Panc1 (cell line): Measurements from ENCODE around the gene SLC5A11. TPM values are rescaled to one million over a fixed set of nuclear protein-coding genes. Genes with fewer than 3 reads are reported as not detected.

ENCODE experiments used
- ATAC-seq: fragments of 200-7000 bp; cut with Tn5 transposase; 2 replicates; pipeline ENCODE4 v1.9.1; 2020; ENCODE audit warnings: mild to moderate bottlenecking, moderate library complexity
- BruUV-seq: library from RNA; stranded (reverse); fragments of 400-500 nt; replicated peaks from 2 replicates; lab custom pipeline; 2021; lab: Mats Ljungman, UMichigan
- CTCF ChIA-PET: fragments of 300-600 bp; sonication (Branson Sonifier 250); formaldehyde crosslinking; loops from one replicate; lab custom pipeline; 2022; ENCODE audit warnings: antibody characterized with exemption; lab: Charles Lee
- POLR2A ChIA-PET: fragments of 300-600 bp; sonication (Branson Sonifier 250); formaldehyde crosslinking; loops from one replicate; lab custom pipeline; 2022; ENCODE audit warnings: antibody characterized with exemption; lab: Charles Lee
- DNase-seq: peaks from one replicate; pipeline ENCODE4 v3.0.0-alpha.2; 2010; ENCODE audit warnings: low read depth, low spot score
- H3K27ac ChIP-seq: 2 replicates; pipeline ENCODE4 v1.5.1; 2011; ENCODE audit warnings: mild to moderate bottlenecking, low read length, inconsistent platforms
- H3K27me3 ChIP-seq: fragments of 200-500 bp; sonication (Bioruptor generic); 2 replicates; pipeline ENCODE4 v1.6.0; 2014; ENCODE audit warnings: low read length, inconsistent platforms; ENCODE audit not compliant: control insufficient read depth, insufficient read depth
- H3K36me3 ChIP-seq: fragments of 200-500 bp; sonication (Bioruptor generic); 2 replicates; pipeline ENCODE4 v1.5.1; 2014; ENCODE audit warnings: inconsistent platforms, mild to moderate bottlenecking, low read length, moderate library complexity; ENCODE audit not compliant: control insufficient read depth, insufficient read depth
- H3K4me1 ChIP-seq: 2 replicates; pipeline ENCODE4 v1.5.1; 2011; ENCODE audit warnings: inconsistent platforms, mild to moderate bottlenecking, low read length, moderate library complexity; ENCODE audit not compliant: control insufficient read depth, insufficient read depth
- H3K4me3 ChIP-seq, 2 experiments: 2 replicates each; pipeline ENCODE4 v1.5.1; 2011 to 2012; ENCODE audit warnings: low read depth in 2 of 2, low read length in 2 of 2, mild to moderate bottlenecking in 2 of 2, inconsistent platforms in 1 of 2, moderate library complexity in 1 of 2
- H3K9me3 ChIP-seq: fragments of 200-500 bp; sonication (Bioruptor generic); 2 replicates; pipeline ENCODE4 v1.5.1; 2014; ENCODE audit warnings: low read depth, mild to moderate bottlenecking, inconsistent platforms, low read length, moderate library complexity; ENCODE audit not compliant: control insufficient read depth, insufficient read depth
- POLR2AphosphoS5 ChIP-seq: IDR thresholded peaks from 2 replicates; pipeline ENCODE4 v1.6.1; 2012; ENCODE audit warnings: mild to moderate bottlenecking, low read depth, low read length, moderate library complexity
- SIN3A ChIP-seq: IDR thresholded peaks from 2 replicates; pipeline ENCODE4 v1.6.1; 2012; ENCODE audit warnings: low read depth, mild to moderate bottlenecking, low read length, moderate library complexity, borderline replicate concordance; ENCODE audit not compliant: insufficient read depth
- TCF7L2 ChIP-seq: IDR thresholded peaks from 2 replicates; pipeline ENCODE4 v1.6.1; 2011; ENCODE audit warnings: mild to moderate bottlenecking, low read depth, low read length, inconsistent platforms
- in situ Hi-C: cut with HindIII; loops from 2 replicates; pipeline ENCODE4 v1.10.0; 2016; ENCODE audit warnings: low sequenced_read_pairs, low pct_unique_long_range_greater_than_20kb
- intact Hi-C: fragments of 100-400 bp; cut with micrococcal nuclease; formaldehyde crosslinking; loops from one replicate; pipeline ENCODE4 v1.10.0; 2022; ENCODE audit not compliant: unreplicated experiment
- total RNA-seq: library from RNA; stranded (reverse); gene quantifications from one replicate; pipeline ENCODE4 v1.2.1, GENCODE V29; 2021; ENCODE audit not compliant: unreplicated experiment
- TF ChIP-seq, protein P1 (sequence below), 2 experiments: IDR thresholded peaks; 2 replicates each; pipeline ENCODE4 v1.6.1; 2011 to 2012; ENCODE audit warnings: low read depth in 2 of 2, control low read depth in 1 of 2, low read length in 1 of 2, mild to moderate bottlenecking in 1 of 2, moderate library complexity in 1 of 2; ENCODE audit not compliant: insufficient read depth in 1 of 2
- TF ChIP-seq, protein P2 (sequence below): fragments of 450-650 bp; IDR thresholded peaks from 2 replicates; pipeline ENCODE4 v1.5.1; 2017; ENCODE audit warnings: mild to moderate bottlenecking

Gene SLC5A11
- total RNA-seq, 1 experiment from 2014 or later: 0.13 TPM

DNA sequence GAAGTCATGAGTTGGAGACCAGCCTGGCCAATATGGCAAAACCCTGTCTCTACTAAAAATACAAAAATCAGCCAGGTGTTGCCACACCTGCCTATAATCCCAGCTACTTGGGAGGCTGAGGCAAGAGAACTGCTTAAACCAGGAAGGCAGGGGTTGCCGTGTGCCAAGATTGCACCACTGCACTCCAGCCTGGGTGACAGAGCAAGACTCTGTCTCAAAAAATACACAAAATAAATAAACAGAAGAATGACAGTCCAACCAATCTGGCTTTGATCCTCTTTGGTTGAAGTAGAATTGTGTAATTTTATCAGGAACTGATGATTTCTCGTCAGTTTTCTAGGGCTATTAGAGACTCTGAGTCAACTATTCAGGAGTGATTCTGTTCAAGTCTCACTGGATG lies 79.4 kb downstream of the SLC5A11 start:
- TF ChIP-seq, protein P1, sequence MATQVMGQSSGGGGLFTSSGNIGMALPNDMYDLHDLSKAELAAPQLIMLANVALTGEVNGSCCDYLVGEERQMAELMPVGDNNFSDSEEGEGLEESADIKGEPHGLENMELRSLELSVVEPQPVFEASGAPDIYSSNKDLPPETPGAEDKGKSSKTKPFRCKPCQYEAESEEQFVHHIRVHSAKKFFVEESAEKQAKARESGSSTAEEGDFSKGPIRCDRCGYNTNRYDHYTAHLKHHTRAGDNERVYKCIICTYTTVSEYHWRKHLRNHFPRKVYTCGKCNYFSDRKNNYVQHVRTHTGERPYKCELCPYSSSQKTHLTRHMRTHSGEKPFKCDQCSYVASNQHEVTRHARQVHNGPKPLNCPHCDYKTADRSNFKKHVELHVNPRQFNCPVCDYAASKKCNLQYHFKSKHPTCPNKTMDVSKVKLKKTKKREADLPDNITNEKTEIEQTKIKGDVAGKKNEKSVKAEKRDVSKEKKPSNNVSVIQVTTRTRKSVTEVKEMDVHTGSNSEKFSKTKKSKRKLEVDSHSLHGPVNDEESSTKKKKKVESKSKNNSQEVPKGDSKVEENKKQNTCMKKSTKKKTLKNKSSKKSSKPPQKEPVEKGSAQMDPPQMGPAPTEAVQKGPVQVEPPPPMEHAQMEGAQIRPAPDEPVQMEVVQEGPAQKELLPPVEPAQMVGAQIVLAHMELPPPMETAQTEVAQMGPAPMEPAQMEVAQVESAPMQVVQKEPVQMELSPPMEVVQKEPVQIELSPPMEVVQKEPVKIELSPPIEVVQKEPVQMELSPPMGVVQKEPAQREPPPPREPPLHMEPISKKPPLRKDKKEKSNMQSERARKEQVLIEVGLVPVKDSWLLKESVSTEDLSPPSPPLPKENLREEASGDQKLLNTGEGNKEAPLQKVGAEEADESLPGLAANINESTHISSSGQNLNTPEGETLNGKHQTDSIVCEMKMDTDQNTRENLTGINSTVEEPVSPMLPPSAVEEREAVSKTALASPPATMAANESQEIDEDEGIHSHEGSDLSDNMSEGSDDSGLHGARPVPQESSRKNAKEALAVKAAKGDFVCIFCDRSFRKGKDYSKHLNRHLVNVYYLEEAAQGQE (IDR thresholded peaks at IDR 0.05; ENCODE audit: insufficient read depth in 1 of 2, low read depth in 2 of 2, low read length in 1 of 2): no peak
- TF ChIP-seq TCF7L2 (no peak), SIN3A (no peak), POLR2AphosphoS5 (no peak)
- TF ChIP-seq, protein P2, sequence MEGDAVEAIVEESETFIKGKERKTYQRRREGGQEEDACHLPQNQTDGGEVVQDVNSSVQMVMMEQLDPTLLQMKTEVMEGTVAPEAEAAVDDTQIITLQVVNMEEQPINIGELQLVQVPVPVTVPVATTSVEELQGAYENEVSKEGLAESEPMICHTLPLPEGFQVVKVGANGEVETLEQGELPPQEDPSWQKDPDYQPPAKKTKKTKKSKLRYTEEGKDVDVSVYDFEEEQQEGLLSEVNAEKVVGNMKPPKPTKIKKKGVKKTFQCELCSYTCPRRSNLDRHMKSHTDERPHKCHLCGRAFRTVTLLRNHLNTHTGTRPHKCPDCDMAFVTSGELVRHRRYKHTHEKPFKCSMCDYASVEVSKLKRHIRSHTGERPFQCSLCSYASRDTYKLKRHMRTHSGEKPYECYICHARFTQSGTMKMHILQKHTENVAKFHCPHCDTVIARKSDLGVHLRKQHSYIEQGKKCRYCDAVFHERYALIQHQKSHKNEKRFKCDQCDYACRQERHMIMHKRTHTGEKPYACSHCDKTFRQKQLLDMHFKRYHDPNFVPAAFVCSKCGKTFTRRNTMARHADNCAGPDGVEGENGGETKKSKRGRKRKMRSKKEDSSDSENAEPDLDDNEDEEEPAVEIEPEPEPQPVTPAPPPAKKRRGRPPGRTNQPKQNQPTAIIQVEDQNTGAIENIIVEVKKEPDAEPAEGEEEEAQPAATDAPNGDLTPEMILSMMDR: no peak
- H3K4me1 ChIP-seq: no peaks in the 10 kb centered on the region
- H3K4me3 ChIP-seq: no peak overlapping the region
- H3K27ac ChIP-seq: no peak overlapping the region
- no peak for DNase-seq
- ChIA-PET CTCF (no interaction called here), POLR2A (interaction anchor here (0.6 kb wide), 1 partner anchor 21 kb away, joined by 4 read pairs; no protein-coding TSS in a partner anchor)
- intact Hi-C loops: no loop called here
- no peaks in the 10 kb centered on the region for H3K36me3 ChIP-seq
- ATAC-seq: no peak
- no peaks in the 10 kb centered on the region for H3K27me3 ChIP-seq
- no peaks in the 10 kb centered on the region for H3K9me3 ChIP-seq
- no TSS peak for BruUV-seq
- in situ Hi-C loops: no loop called here

DNA sequence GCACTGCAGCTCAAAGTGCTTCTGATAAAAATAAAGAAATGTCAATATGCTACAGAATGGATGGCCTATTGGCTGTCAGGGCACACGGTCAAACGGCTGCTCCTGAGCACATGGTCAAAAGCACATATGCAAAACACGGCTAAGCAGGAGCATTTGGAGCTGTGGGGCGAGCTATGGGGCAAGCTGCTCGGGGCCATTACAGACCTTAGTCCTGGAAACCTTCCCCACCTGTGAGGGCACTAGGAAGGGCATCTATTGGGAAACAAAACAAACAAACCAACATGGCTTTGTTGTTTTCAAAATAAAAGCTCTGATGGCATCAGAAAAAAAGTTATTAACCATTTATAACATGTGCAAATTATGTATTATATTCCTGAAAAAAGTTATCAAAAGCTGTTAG lies 83.6 kb downstream of the SLC5A11 start:
- Histone ChIP-seq H3K4me3 (no peak overlapping the region), H3K9me3 (no peaks in the 10 kb centered on the region), H3K27me3 (no peaks in the 10 kb centered on the region), H3K36me3 (no peaks in the 10 kb centered on the region), H3K27ac (no peak overlapping the region), H3K4me1 (no peaks in the 10 kb centered on the region)
- no peak for TF ChIP-seq TCF7L2
- TF ChIP-seq POLR2AphosphoS5: no peak
- TF ChIP-seq SIN3A: no peak
- TF ChIP-seq, protein P1 (IDR thresholded peaks at IDR 0.05; ENCODE audit: insufficient read depth in 1 of 2, low read depth in 2 of 2, low read length in 1 of 2): no peak
- TF ChIP-seq, protein P2: no peak
- ChIA-PET CTCF (interaction anchor here (1.0 kb wide), 1 partner anchor 95 kb away, joined by 3 read pairs; no protein-coding TSS in a partner anchor), POLR2A (no interaction called here)
- BruUV-seq: no TSS peak
- intact Hi-C loops (no loop called here), in situ Hi-C loops (no loop called here)
- no peak for DNase-seq
- ATAC-seq: no peak
